IPS-11a (cell line): ENCODE measurements around the gene AMMECR1.

Experiments used
- H3K4me3 ChIP-seq: one replicate; pipeline ENCODE4 v1.5.1; 2013; ENCODE audit warnings: low read depth, low read length, control low read depth

Gene AMMECR1

GRCh38 chrX:110311437-110312230 lies 6.3 kb downstream of the AMMECR1 start:
- no peak overlapping the region for H3K4me3 ChIP-seq

- no peak overlapping the region for H3K4me3 ChIP-seq
Measured at GRCh38 chrX:110310896-110311295, 7.0 kb downstream of the AMMECR1 start.

DNA sequence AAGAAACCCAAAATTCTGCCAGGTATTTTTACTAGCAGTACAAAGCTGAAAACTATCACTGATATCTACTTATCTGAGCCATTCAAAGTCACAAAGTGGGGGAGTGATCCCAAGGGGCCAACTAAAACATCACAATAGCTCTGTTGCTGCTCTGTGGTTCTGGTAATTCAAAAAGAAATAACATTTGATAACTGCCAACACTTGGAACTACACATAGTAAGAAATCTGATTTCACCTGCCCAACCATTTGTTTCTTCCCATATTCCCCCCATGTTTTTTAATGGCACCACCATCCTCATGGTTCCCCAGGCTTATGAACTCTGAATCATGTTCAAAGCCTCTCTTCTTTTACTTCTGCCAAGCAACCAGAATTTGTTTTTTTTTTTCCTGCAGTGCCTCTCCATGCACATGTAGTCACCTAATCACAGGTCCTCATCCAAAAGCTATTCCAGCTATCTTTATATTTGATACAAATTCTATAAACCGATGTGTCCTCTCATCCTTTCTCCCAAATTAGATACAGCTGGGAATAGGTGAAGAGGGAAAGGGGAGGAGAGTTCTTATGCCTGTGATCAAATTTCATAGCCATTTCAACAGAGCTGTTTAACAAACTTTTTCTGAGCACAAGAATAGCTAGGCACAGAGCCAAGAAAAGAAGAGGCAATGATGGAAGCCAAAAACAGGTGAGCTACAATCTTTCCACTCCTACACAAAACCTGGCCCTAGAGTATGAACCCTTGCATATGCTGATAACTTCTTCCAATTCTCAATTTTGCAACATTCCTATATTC lies 7.7 kb downstream of the AMMECR1 start:
- no peak overlapping the region for H3K4me3 ChIP-seq

DNA sequence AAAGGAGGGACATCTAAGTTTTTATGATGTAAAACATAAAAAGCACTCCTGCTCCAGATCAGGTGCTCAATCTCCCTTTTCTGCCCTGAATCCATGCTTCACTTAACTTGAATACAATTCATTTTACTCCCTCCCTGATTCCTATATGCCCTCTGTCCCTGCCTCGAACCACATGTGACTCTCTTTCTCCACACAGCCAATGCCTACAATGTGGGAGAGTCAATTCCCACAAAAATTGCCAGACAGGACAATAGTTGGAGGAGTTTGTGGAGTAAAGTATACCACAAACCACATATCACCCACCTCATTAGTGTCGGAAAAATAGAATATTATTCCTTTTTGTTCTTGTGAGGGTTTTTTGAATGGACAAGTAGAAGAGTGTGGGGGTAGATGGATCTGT lies 9.7 kb downstream of the AMMECR1 start:
- no peak overlapping the region for H3K4me3 ChIP-seq

DNA sequence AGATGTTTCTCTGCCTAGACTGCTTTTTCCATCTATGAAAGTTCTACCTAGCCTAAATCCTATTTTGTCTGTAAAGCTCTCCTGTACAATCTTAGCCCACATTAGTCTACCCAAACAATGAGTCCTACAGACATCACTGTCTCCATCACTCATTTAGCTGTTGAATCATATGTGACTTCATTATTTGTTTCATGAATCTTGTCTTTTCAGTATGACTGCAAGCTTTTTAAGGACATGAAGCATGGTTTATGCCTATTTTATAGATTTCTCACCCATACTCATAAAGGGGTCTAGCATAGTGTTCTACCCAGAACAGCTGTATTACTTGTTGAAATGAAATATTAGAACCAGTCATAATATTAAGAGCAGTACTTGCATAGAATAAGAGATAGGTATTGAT lies 13.0 kb downstream of the AMMECR1 start:
- no peak overlapping the region for H3K4me3 ChIP-seq

- H3K4me3 ChIP-seq = no peak overlapping the region
Measured at GRCh38 chrX:110304371-110304770, 13.5 kb downstream of the AMMECR1 start.

DNA sequence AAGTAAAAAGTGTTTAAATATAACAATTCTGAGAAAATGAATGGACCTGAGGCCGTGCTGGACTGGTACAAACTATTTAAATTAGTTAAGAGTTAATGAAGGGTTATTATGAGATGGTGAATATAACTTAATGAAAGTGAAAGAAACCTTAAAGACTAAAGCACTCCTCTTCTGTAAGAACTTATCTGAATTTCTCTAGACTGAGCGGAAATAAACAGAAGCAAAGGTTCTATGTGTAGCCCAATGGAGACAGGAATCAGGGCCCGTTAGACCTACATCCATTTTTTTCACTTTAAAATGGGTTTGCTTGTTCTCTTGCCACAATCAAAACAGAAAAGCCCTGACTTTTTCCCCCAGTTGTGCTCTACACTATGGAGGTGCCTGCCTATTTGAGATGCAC lies 14.9 kb downstream of the AMMECR1 start:
- no peak overlapping the region for H3K4me3 ChIP-seq

- H3K4me3 ChIP-seq = no peak overlapping the region
Measured at GRCh38 chrX:110301194-110301593, 16.7 kb downstream of the AMMECR1 start.

DNA sequence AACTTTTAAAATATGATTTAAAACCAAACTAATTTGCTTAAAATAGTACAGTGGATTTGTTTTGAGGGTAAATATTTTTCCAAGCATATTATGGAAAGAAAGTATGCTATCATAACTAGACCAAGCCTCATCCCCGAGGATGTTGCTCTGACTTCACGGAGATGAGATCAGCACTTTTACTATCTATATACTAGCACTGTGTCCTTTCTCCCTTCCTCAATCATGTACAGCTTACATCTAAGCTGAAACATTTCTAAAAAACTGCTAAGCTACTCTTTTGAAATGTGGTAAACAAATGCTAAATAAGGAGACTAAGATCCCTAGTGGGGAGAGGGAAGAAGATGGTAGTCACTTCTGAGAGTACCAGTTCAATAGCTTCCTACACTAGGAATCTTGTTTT lies 23.8 kb downstream of the AMMECR1 start:
- H3K4me3 ChIP-seq = no peak overlapping the region

DNA sequence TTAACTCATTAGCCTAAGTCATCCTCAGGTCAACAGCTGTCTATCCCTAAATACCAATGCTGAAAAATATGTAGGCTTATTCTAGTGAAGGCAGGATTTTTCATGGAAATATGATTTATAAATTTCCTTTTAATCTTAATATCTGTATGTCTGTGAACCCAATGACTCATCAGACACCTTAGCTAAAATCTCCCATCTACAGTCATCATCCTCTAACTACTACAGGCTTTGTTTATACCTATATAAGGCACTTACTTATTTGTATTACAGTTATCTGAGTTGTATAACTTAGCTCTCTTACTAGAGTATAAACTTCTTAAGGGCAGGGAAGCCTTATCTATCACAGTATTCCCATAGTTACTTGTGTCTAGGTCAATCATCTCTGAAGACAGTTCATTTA lies 24.2 kb downstream of the AMMECR1 start:
- H3K4me3 ChIP-seq = no peak overlapping the region

GRCh38 chrX:110287605-110288004 lies 30.3 kb downstream of the AMMECR1 start:
- no peak overlapping the region for H3K4me3 ChIP-seq

- H3K4me3 ChIP-seq = no peak overlapping the region
Measured at GRCh38 chrX:110286106-110286505, 31.8 kb downstream of the AMMECR1 start.

DNA sequence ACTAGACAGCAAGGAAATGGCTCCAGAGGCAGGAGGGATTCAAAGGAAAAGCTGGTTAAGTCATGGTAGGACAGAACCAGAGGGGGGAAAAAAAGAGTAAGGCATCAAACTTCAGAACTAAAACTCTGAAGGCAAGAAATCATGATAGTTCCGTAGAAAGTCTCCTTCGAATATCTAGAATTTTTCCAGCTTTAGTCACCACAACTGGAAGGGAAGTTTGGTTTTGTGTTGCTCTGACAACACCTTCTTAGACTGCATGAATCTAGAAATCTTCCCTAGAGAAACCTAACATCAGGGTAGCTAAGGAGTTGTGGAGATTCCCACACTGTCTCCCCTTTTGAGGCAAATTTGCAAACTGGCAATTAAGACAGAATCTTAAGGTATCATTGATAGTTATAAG lies 33.7 kb downstream of the AMMECR1 start:
- H3K4me3 ChIP-seq = no peak overlapping the region

DNA sequence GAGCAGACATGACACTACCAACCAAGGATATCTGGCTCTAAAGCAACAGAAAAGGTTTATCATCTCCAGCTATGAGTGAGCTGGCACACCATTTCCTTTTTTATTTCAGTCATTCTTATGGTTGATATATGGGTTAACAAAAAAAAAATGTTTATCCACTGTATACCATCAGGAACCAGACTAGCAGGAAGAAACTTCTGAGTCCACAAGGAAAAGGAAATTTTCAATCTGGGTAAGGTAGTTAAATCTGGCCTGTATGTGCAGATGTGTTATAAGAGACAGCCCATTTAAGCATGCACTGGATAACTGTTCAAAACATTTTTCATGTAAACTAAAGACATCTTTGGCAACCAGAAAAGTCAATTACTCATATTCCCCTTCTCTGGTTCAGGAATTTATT lies 35.0 kb downstream of the AMMECR1 start:
- H3K4me3 ChIP-seq = no peak overlapping the region

DNA sequence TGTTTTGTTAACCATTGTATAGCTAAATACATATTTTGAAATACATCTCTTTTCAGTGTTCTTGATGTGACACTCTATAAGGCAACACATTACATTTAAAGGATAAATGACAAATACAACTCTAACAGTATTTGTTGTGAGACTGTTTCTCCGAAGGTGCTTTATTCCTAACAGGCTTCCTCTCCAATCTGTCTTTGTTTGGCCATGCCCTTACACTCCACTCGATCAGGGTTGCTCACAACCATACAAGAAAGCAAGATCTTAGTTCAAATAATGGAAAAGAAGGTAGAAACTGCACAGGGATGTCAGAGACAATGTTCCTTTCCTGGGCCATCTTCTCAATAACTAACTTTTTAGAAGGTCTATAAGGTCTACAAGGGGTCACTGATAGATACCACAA lies 36.5 kb downstream of the AMMECR1 start:
- no peak overlapping the region for H3K4me3 ChIP-seq

GRCh38 chrX:110280954-110281353 lies 36.9 kb downstream of the AMMECR1 start:
- H3K4me3 ChIP-seq = no peak overlapping the region

GRCh38 chrX:110277609-110278008 lies 40.3 kb downstream of the AMMECR1 start:
- no peak overlapping the region for H3K4me3 ChIP-seq

DNA sequence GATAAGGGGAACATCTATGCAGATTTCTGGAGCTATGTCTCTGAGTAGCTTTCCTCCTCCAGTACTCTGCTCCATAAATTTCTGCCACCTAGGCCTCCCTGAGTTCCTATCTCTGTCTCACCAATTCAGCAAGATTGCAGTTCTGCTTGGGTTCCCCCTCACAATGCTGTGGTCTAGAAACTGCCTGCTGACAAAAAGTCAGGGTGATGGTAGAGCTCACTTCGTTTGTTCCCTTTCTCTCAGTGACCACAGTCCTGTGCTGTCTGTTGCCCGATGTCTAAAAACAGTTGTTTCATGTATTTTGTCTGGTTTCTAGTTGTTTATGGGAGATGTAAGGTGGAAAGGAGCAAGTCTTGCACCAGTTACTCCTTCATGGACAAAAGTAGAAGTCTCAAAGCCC lies 41.1 kb downstream of the AMMECR1 start:
- no peak overlapping the region for H3K4me3 ChIP-seq

GRCh38 chrX:110268886-110269285 lies 49.0 kb downstream of the AMMECR1 start:
- H3K4me3 ChIP-seq = no peak overlapping the region

DNA sequence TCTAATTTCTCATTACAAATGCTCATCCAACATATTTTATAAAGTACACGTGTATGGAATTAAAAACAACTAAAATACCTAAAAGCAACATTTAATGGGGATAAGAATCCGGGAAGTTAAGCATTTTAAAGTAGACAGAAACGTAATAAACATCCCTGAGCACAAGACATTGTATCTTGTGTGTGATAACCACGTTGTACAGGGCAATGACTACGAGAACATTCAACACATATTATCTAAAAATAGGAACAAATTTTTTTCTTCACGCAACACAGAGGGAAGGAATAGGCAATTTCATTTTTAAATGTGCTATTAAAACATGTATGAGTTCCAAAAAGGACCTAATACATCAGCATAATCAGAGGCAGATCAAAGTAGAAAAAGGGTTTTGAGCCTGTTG lies 49.5 kb downstream of the AMMECR1 start:
- no peak overlapping the region for H3K4me3 ChIP-seq

GRCh38 chrX:110267874-110268273 lies 50.0 kb downstream of the AMMECR1 start:
- no peak overlapping the region for H3K4me3 ChIP-seq

GRCh38 chrX:110265661-110266060 lies 52.2 kb downstream of the AMMECR1 start:
- no peak overlapping the region for H3K4me3 ChIP-seq
